ENCODE measurements around the gene CACNA1A. TPM values are rescaled to one million over a fixed set of nuclear protein-coding genes. Genes with fewer than 3 reads are reported as not detected.

Gene CACNA1A
- total and polyA plus RNA-seq, 2 of the 13 experiments (the other 11 are each of a cell fraction or from before 2014, with no cell fraction given): not detected

GRCh38 chr19:13492128-13492527 lies 14.2 kb downstream of the CACNA1A start:
- Histone ChIP-seq H2AFZ (ENCODE audit: low read length) (no peak overlapping the region), H3K79me2 (ENCODE audit: insufficient read depth, low read length) (no peaks in the 10 kb centered on the region), H3K4me3 (replicated peaks in 1 of 3; ENCODE audit: insufficient read depth in 1 of 3, low read depth in 2 of 3, low read length in 3 of 3) (no peak overlapping the region), H3K36me3 (replicated peaks in 1 of 2; ENCODE audit: control insufficient read depth in 1 of 2, insufficient read depth in 2 of 2, low read length in 2 of 2) (no peaks in the 10 kb centered on the region), H3K9ac (ENCODE audit: insufficient read depth, low read depth, low read length) (no peak overlapping the region), H3K27me3 (ENCODE audit: control insufficient read depth in 1 of 2, insufficient read depth in 2 of 2, low read length in 2 of 2) (no peaks in the 10 kb centered on the region; a peak in 2 of 5 replicates), H4K20me1 (ENCODE audit: insufficient read depth, low read length) (no peaks in the 10 kb centered on the region), H3K4me1 (ENCODE audit: insufficient read depth, low read length) (no peaks in the 10 kb centered on the region), H3K4me2 (ENCODE audit: low read depth, low read length) (no peak overlapping the region), H3K9me3 (ENCODE audit: low read length) (no peaks in the 10 kb centered on the region), H3K27ac (ENCODE audit: extremely low read length, insufficient read depth, low read length) (no peak overlapping the region)
- ATAC-seq (no peak), FAIRE-seq (no peak), DNase-seq (ENCODE audit: low spot score) (no peak)
- BruUV-seq (replicated peaks): no TSS peak
- POLR2A ChIA-PET: no interaction called here
- intact Hi-C loops (cut with micrococcal nuclease; ENCODE audit: unreplicated experiment) (no loop called here), in situ Hi-C loops (cut with HindIII; ENCODE audit: extremely low pct_ligation_motif_present, low pct_unique_long_range_greater_than_20kb) (no loop called here)
- no peak for TF ChIP-seq MBD4 (IDR thresholded peaks at IDR 0.05; ENCODE audit: borderline replicate concordance, low read length)
- TF ChIP-seq ZNF781 (CRISPR knock-in tag; IDR thresholded peaks at IDR 0.05; ENCODE audit: borderline replicate concordance, not compliant biosample characterization): no peak
- no peak for TF ChIP-seq ZGPAT (CRISPR knock-in tag; IDR thresholded peaks at IDR 0.05)
- no peak for TF ChIP-seq HOXA7 (CRISPR knock-in tag; IDR thresholded peaks at IDR 0.05)
- TF ChIP-seq ZFX (CRISPR knock-in tag; IDR thresholded peaks at IDR 0.05; ENCODE audit: low read depth): no peak
- no peak for TF ChIP-seq ZNF878 (CRISPR knock-in tag; IDR thresholded peaks at IDR 0.05)
- CTCF ChIA-PET (ENCODE audit: low intra/inter-chr PET ratio, low total read pairs): no interaction called here
- 0% methylated on average over 3 of the region's 3 CpGs for WGBS (ENCODE audit: low lambda C conversion rate)

- in situ Hi-C loops (cut with HindIII; ENCODE audit: extremely low pct_ligation_motif_present, low pct_unique_long_range_greater_than_20kb): no loop called here
- POLR2A ChIA-PET: no interaction called here
- 0% methylated on average over 1 of the region's 1 CpG for WGBS (ENCODE audit: low lambda C conversion rate)
Measured at GRCh38 chr19:13487985-13488384, 18.3 kb downstream of the CACNA1A start.

More at GRCh38 chr19:13487985-13488384, 18.3 kb downstream of the CACNA1A start:
- Histone ChIP-seq H4K20me1 (ENCODE audit: insufficient read depth, low read length) (no peaks in the 10 kb centered on the region), H3K4me3 (replicated peaks in 1 of 3; ENCODE audit: insufficient read depth in 1 of 3, low read depth in 2 of 3, low read length in 3 of 3) (no peak overlapping the region), H2AFZ (ENCODE audit: low read length) (no peak overlapping the region), H3K9me3 (ENCODE audit: low read length) (peaks cover 5% of the 10 kb centered on the region; the same call in 1 of the 2 replicates), H3K9ac (ENCODE audit: insufficient read depth, low read depth, low read length) (no peak overlapping the region), H3K79me2 (ENCODE audit: insufficient read depth, low read length) (no peaks in the 10 kb centered on the region), H3K27me3 (ENCODE audit: control insufficient read depth in 1 of 2, insufficient read depth in 2 of 2, low read length in 2 of 2) (no peaks in the 10 kb centered on the region; a peak in 2 of 5 replicates), H3K4me1 (ENCODE audit: insufficient read depth, low read length) (no peaks in the 10 kb centered on the region), H3K27ac (ENCODE audit: extremely low read length, insufficient read depth, low read length) (no peak overlapping the region), H3K36me3 (replicated peaks in 1 of 2; ENCODE audit: control insufficient read depth in 1 of 2, insufficient read depth in 2 of 2, low read length in 2 of 2) (no peaks in the 10 kb centered on the region), H3K4me2 (ENCODE audit: low read depth, low read length) (no peak overlapping the region)
- no peak for FAIRE-seq
- CTCF ChIA-PET (ENCODE audit: low intra/inter-chr PET ratio, low total read pairs): no interaction called here
- TF ChIP-seq ZBTB10 (CRISPR knock-in tag; IDR thresholded peaks at IDR 0.05; ENCODE audit: borderline replicate concordance): no peak
- TF ChIP-seq ZNF768 (CRISPR knock-in tag; IDR thresholded peaks at IDR 0.05): peak; percentile 75; the same call in 1 of the 2 replicates
- no TSS peak for BruUV-seq (replicated peaks)
- no peak for ATAC-seq
- intact Hi-C loops (cut with micrococcal nuclease; ENCODE audit: unreplicated experiment): no loop called here
- DNase-seq (ENCODE audit: low spot score): no peak

Measured in HepG2 (cell line).